IMR-90 (cell line): ENCODE results near the gene LYPD8. TPM values are rescaled to one million over a fixed set of nuclear protein-coding genes. Genes with fewer than 3 reads are reported as not detected.

Experiments used
- ATAC-seq: fragments of 200-7000 bp; cut with Tn5 transposase; 2 replicates; pipeline ENCODE4 v1.9.1; 2020; ENCODE audit warnings: low read depth, mild to moderate bottlenecking, moderate library complexity
- BruUV-seq: library from RNA; stranded (reverse); fragments of 400-500 nt; replicated peaks from 2 replicates; lab custom pipeline; 2021; lab: Mats Ljungman, UMichigan
- CTCF ChIA-PET: fragments of 300-600 bp; formaldehyde crosslinking; extraction: SDS; loops from one replicate; lab custom pipeline; 2021; ENCODE audit warnings: antibody characterized with exemption; lab: Yijun Ruan, JAX
- POLR2A ChIA-PET: fragments of 300-600 bp; sonication (Branson Sonifier 250); formaldehyde crosslinking; loops from one replicate; lab custom pipeline; 2022; ENCODE audit warnings: antibody characterized with exemption; ENCODE audit not compliant: unreplicated experiment; lab: Charles Lee
- DNase-seq: peaks from one replicate; pipeline ENCODE4 v3.0.0; 2013
- H2AFZ ChIP-seq: replicated peaks from 2 replicates; pipeline ENCODE3; 2013; ENCODE audit warnings: low read length, mild to moderate bottlenecking; ENCODE audit not compliant: poor library complexity
- H2AK5ac ChIP-seq: 2 replicates; pipeline ENCODE4 v1.6.1; 2013; ENCODE audit warnings: low read depth, low read length, inconsistent platforms
- H2AK9ac ChIP-seq: replicated peaks from 2 replicates; pipeline ENCODE3; 2013; ENCODE audit warnings: mild to moderate bottlenecking, low read depth, low read length, moderate library complexity; ENCODE audit not compliant: poor library complexity
- H2BK120ac ChIP-seq: 2 replicates; pipeline ENCODE4 v1.6.1; 2013; ENCODE audit warnings: low read depth, low read length, inconsistent platforms
- H2BK15ac ChIP-seq: 3 replicates; pipeline ENCODE4 v1.6.1; 2013; ENCODE audit warnings: low read depth, low read length, inconsistent platforms
- H2BK20ac ChIP-seq: 2 replicates; pipeline ENCODE4 v1.6.1; 2013; ENCODE audit warnings: low read depth, mild to moderate bottlenecking, inconsistent platforms, low read length, moderate library complexity
- H2BK5ac ChIP-seq: 2 replicates; pipeline ENCODE4 v1.6.1; 2013; ENCODE audit warnings: mild to moderate bottlenecking, low read depth, low read length, inconsistent platforms; ENCODE audit not compliant: poor library complexity, severe bottlenecking
- H3K14ac ChIP-seq: replicated peaks from 2 replicates; pipeline ENCODE4 v1.6.1; 2013; ENCODE audit warnings: low read depth, low read length, inconsistent platforms
- H3K18ac ChIP-seq: 2 replicates; pipeline ENCODE4 v1.6.1; 2013; ENCODE audit warnings: low read depth, low read length, control low read depth
- H3K23ac ChIP-seq: 2 replicates; pipeline ENCODE4 v1.6.1; 2013; ENCODE audit warnings: low read depth, low read length, inconsistent platforms
- H3K27ac ChIP-seq: 2 replicates; pipeline ENCODE4 v1.5.1; 2013; ENCODE audit warnings: mild to moderate bottlenecking, control low read depth, low read length; ENCODE audit not compliant: insufficient read depth
- H3K27me3 ChIP-seq: 2 replicates; pipeline ENCODE4 v1.6.1; 2013; ENCODE audit warnings: low read length; ENCODE audit not compliant: control insufficient read depth, insufficient read depth
- H3K36me3 ChIP-seq: 2 replicates; pipeline ENCODE4 v1.6.1; 2013; ENCODE audit warnings: low read length, mixed read lengths; ENCODE audit not compliant: control insufficient read depth, insufficient read depth
- H3K4ac ChIP-seq: 2 replicates; pipeline ENCODE4 v1.6.1; 2013; ENCODE audit warnings: low read depth, low read length, inconsistent platforms
- H3K4me1 ChIP-seq: 2 replicates; pipeline ENCODE4 v1.6.1; 2013; ENCODE audit warnings: low read length, mixed read lengths; ENCODE audit not compliant: control insufficient read depth, insufficient read depth
- H3K4me2 ChIP-seq: 2 replicates; pipeline ENCODE4 v1.6.1; 2013; ENCODE audit warnings: low read depth, mild to moderate bottlenecking, control low read depth, low read length, moderate library complexity
- H3K4me3 ChIP-seq: 2 replicates; pipeline ENCODE4 v1.5.1; 2013; ENCODE audit warnings: low read depth, mild to moderate bottlenecking, control low read depth, low read length, moderate library complexity; ENCODE audit not compliant: insufficient read depth
- H3K56ac ChIP-seq: 2 replicates; pipeline ENCODE4 v1.6.1; 2013; ENCODE audit warnings: low read length, inconsistent platforms; ENCODE audit not compliant: insufficient read depth; ENCODE audit errors: extremely low read depth
- H3K79me1 ChIP-seq, 2 experiments: 2 replicates each; pipeline ENCODE4 v1.6.1; 2013; ENCODE audit warnings: low read length in 2 of 2, inconsistent platforms in 1 of 2, low read depth in 1 of 2
- H3K9ac ChIP-seq: 2 replicates; pipeline ENCODE4 v1.6.1; 2013; ENCODE audit warnings: low read depth, low read length, control low read depth
- H3K9me1 ChIP-seq: 2 replicates; pipeline ENCODE4 v1.6.1; 2013; ENCODE audit warnings: low read length, inconsistent platforms; ENCODE audit not compliant: insufficient read depth
- H3K9me3 ChIP-seq: 2 replicates; pipeline ENCODE4 v1.6.1; 2013; ENCODE audit warnings: low read length; ENCODE audit not compliant: control insufficient read depth, insufficient read depth
- H4K20me1 ChIP-seq: 2 replicates; pipeline ENCODE4 v1.6.1; 2013; ENCODE audit warnings: low read length, inconsistent platforms; ENCODE audit not compliant: insufficient read depth
- H4K5ac ChIP-seq: 2 replicates; pipeline ENCODE4 v1.6.1; 2013; ENCODE audit warnings: mild to moderate bottlenecking, low read depth, low read length, control low read depth
- H4K8ac ChIP-seq, 2 experiments: 2 replicates each; pipeline ENCODE4 v1.6.1; 2013; ENCODE audit warnings: low read depth in 2 of 2, low read length in 2 of 2, control low read depth in 1 of 2, inconsistent platforms in 1 of 2
- H4K91ac ChIP-seq: 2 replicates; pipeline ENCODE4 v1.6.1; 2013; ENCODE audit warnings: low read depth, low read length, inconsistent platforms; ENCODE audit not compliant: insufficient read depth
- BHLHE40 ChIP-seq: fragments of 150-350 bp; IDR thresholded peaks from 2 replicates; pipeline ENCODE4 v1.6.1; 2016; ENCODE audit warnings: mild to moderate bottlenecking, low read depth, low read length
- CEBPB ChIP-seq: IDR thresholded peaks from 2 replicates; pipeline ENCODE4 v1.6.1; 2012; ENCODE audit warnings: low read depth, low read length, improper control_type of control experiment
- CHD1 ChIP-seq: IDR thresholded peaks from 2 replicates; pipeline ENCODE4 v1.6.1; 2012; ENCODE audit warnings: low read depth, low read length, improper control_type of control experiment
- CTCF ChIP-seq: conservative IDR thresholded peaks from 2 replicates; pipeline ENCODE4 v1.5.1; 2012; ENCODE audit warnings: mild to moderate bottlenecking, low read depth, low read length, improper control_type of control experiment
- FOS ChIP-seq: fragments of 150-350 bp; IDR thresholded peaks from 2 replicates; pipeline ENCODE4 v1.6.1; 2016; ENCODE audit warnings: low read depth, low read length
- MAFK ChIP-seq: IDR thresholded peaks from 2 replicates; pipeline ENCODE4 v1.6.1; 2012; ENCODE audit warnings: low read depth, low read length, improper control_type of control experiment
- MAZ ChIP-seq: IDR thresholded peaks from 2 replicates; pipeline ENCODE4 v1.6.1; 2012; ENCODE audit warnings: low read depth, mild to moderate bottlenecking, low read length, improper control_type of control experiment, moderate library complexity, borderline replicate concordance
- MXI1 ChIP-seq: IDR thresholded peaks from 2 replicates; pipeline ENCODE4 v1.6.1; 2012; ENCODE audit warnings: low read depth, mild to moderate bottlenecking, low read length, moderate library complexity, borderline replicate concordance
- NFE2L2 ChIP-seq: fragments of 150-350 bp; IDR thresholded peaks from 2 replicates; pipeline ENCODE4 v1.6.1; 2016; ENCODE audit warnings: low read depth, mild to moderate bottlenecking, low read length
- POLR2A ChIP-seq: IDR thresholded peaks from 2 replicates; pipeline ENCODE4 v1.6.1; 2012; ENCODE audit warnings: mild to moderate bottlenecking, low read depth, low read length
- RAD21 ChIP-seq: IDR thresholded peaks from 2 replicates; pipeline ENCODE4 v1.6.1; 2012; ENCODE audit warnings: low read length, improper control_type of control experiment
- RCOR1 ChIP-seq: IDR thresholded peaks from 2 replicates; pipeline ENCODE4 v1.6.1; 2012; ENCODE audit warnings: mild to moderate bottlenecking, low read length, improper control_type of control experiment; ENCODE audit not compliant: insufficient replicate concordance
- RFX5 ChIP-seq: IDR thresholded peaks from 2 replicates; pipeline ENCODE4 v1.8.0; 2012; ENCODE audit warnings: low read depth, mild to moderate bottlenecking, low read length, moderate library complexity
- SMC3 ChIP-seq: fragments of 150-350 bp; IDR thresholded peaks from 2 replicates; pipeline ENCODE4 v1.6.1; 2016; ENCODE audit warnings: low read depth, mild to moderate bottlenecking, antibody characterized with exemption, low read length, moderate library complexity
- USF2 ChIP-seq: fragments of 150-350 bp; IDR thresholded peaks from 2 replicates; pipeline ENCODE4 v1.6.1; 2017; ENCODE audit warnings: mild to moderate bottlenecking, antibody characterized with exemption, low read length, low read depth
- WGBS, 2 experiments: methylation state at CpG; one replicate each; pipeline versions ENCODE4 v1.1.5 to v1.1.7; 2013; ENCODE audit warnings: missing lambda C conversion rate in 2 of 2; ENCODE audit not compliant: insufficient read length in 1 of 2; ENCODE audit errors: extremely low coverage in 2 of 2; 5-methylcytosine and 5-hydroxymethylcytosine counted together
- dilution Hi-C: fragments of 300-500 bp; cut with HindIII; formaldehyde crosslinking; loops from one replicate; pipeline ENCODE4 v1.14.3; 2018; ENCODE audit warnings: low sequenced_read_pairs; ENCODE audit not compliant: unreplicated experiment
- in situ Hi-C: fragments of 300-500 bp; cut with MboI; formaldehyde crosslinking; loops from 3 replicates; pipeline ENCODE4 v1.14.3; 2019; ENCODE audit warnings: low sequenced_read_pairs, inconsistent platforms, mixed read lengths
- intact Hi-C: fragments of 100-400 bp; cut with micrococcal nuclease; formaldehyde crosslinking; loops from 2 replicates; pipeline ENCODE4 v1.10.0; 2022
- polyA plus RNA-seq, 3 experiments: library from polyadenylated mRNA; depleted of rRNA; stranded (reverse); fragments of >200 nt; gene quantifications; 2 replicates each; pipeline ENCODE4 v1.2.3, GENCODE V29; 2012; ENCODE audit warnings: low replicate concordance in 1 of 3
- total RNA-seq: library from RNA; depleted of rRNA; stranded (reverse); fragments of >200 nt; gene quantifications from 2 replicates; pipeline ENCODE4 v1.2.3, GENCODE V29; 2012
- TF ChIP-seq, protein P1 (sequence below): fragments of 150-350 bp; IDR thresholded peaks from 2 replicates; pipeline ENCODE4 v1.6.1; 2016; ENCODE audit warnings: low read depth, mild to moderate bottlenecking, low read length, moderate library complexity, borderline replicate concordance

LYPD8 gene
- total and polyA plus RNA-seq, 2 of the 4 experiments (the other 2 are of a cell fraction), result not detected

DNA sequence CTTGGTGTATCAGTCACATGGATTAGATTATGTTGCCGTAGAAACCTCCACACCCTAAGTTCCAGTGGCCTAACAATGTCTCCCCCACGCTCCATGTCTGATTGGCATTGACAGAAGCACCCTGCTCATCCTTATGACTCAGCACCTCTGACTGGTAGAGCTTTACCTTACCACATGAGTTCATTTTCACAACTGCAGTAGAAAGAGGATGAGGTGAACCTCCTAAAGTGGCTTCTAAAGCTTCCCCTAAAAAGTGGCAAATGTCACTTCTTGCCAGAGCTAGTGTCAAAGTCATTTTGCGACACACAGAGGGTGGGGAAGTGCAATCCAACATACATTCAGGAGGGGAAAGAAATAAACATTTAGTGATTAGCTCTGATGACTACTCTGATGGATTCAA is 30.6 kb upstream of the LYPD8 start:
- WGBS, 2 experiments, result no CpG with 5 or more reads among the region's 3 CpGs
- intact Hi-C loops (no loop called here), dilution Hi-C loops (no loop called here), in situ Hi-C loops (no loop called here)
- H3K27ac ChIP-seq, result no peak overlapping the region
- no peak overlapping the region for H3K18ac ChIP-seq
- BruUV-seq, result no TSS peak
- no peaks in the 10 kb centered on the region for H3K4me1 ChIP-seq
- no peak overlapping the region for H2BK120ac ChIP-seq
- H3K9me3 ChIP-seq, result no peaks in the 10 kb centered on the region; the same call in 1 of the 2 replicates
- H3K27me3 ChIP-seq, result no peaks in the 10 kb centered on the region
- no peak overlapping the region for H2AK9ac ChIP-seq
- H3K9ac ChIP-seq, result no peak overlapping the region
- no peak for DNase-seq
- H3K23ac ChIP-seq, result no peak overlapping the region
- no peak overlapping the region for H2BK20ac ChIP-seq
- ChIA-PET CTCF (no interaction called here), POLR2A (no interaction called here)
- no peak overlapping the region for H4K5ac ChIP-seq
- no peak overlapping the region for H3K4me3 ChIP-seq
- H3K4ac ChIP-seq, result no peak overlapping the region
- no peak overlapping the region for H2AK5ac ChIP-seq
- TF ChIP-seq RAD21 (no peak), BHLHE40 (no peak), RFX5 (no peak), CTCF (no peak), MXI1 (no peak), CEBPB (no peak), USF2 (no peak), POLR2A (no peak), MAFK (no peak), NFE2L2 (no peak), FOS (no peak), RCOR1 (no peak), SMC3 (no peak), MAZ (no peak), CHD1 (no peak)
- TF ChIP-seq, protein P1, sequence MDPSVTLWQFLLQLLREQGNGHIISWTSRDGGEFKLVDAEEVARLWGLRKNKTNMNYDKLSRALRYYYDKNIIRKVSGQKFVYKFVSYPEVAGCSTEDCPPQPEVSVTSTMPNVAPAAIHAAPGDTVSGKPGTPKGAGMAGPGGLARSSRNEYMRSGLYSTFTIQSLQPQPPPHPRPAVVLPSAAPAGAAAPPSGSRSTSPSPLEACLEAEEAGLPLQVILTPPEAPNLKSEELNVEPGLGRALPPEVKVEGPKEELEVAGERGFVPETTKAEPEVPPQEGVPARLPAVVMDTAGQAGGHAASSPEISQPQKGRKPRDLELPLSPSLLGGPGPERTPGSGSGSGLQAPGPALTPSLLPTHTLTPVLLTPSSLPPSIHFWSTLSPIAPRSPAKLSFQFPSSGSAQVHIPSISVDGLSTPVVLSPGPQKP, result no peak
- H3K36me3 ChIP-seq, result no peaks in the 10 kb centered on the region
- no peak overlapping the region for H3K14ac ChIP-seq
- H2BK15ac ChIP-seq, result no peak overlapping the region
- H3K9me1 ChIP-seq, result no peaks in the 10 kb centered on the region
- no peaks in the 10 kb centered on the region for H3K79me1 ChIP-seq
- no peak for ATAC-seq
- H2AFZ ChIP-seq, result no peak overlapping the region
- no peak overlapping the region for H3K4me2 ChIP-seq
- no peak overlapping the region for H4K91ac ChIP-seq
- no peak overlapping the region for H3K56ac ChIP-seq
- no peak overlapping the region for H2BK5ac ChIP-seq
- H4K20me1 ChIP-seq, result no peaks in the 10 kb centered on the region
- no peak overlapping the region for H4K8ac ChIP-seq
